NCI-H510A treated with DMSO at 0.1 percent for 48 hours (cell line): ENCODE data around the gene NUP188.

ENCODE experiments used
- DNase-seq: peaks from one replicate; lab custom pipeline; 2025; lab: John Stamatoyannopoulos, UW

NUP188 gene

GRCh38 chr9:128913995-128914772 lies 33.3 kb upstream of the NUP188 start:
- no peak for DNase-seq

GRCh38 chr9:128916204-128916603 lies 31.3 kb upstream of the NUP188 start:
- no peak for DNase-seq

- DNase-seq, result no peak
These were observed 30.8 kb upstream of the NUP188 start for GRCh38 chr9:128916745-128917144.

GRCh38 chr9:128917151-128917849 lies 30.2 kb upstream of the NUP188 start:
- no peak for DNase-seq

GRCh38 chr9:128918921-128919320 lies 28.6 kb upstream of the NUP188 start:
- DNase-seq, result no peak

GRCh38 chr9:128919402-128920089 lies 28.0 kb upstream of the NUP188 start:
- DNase-seq, result no peak

GRCh38 chr9:128920381-128921058 lies 27.0 kb upstream of the NUP188 start, which contains the start of gene PHYHD1:
PHYHD1 (plus strand) TSS chr9:128920982; CDS start chr9:128922324, 1,342 bp downstream.
- no peak for DNase-seq

GRCh38 chr9:128921881-128922763 lies 25.4 kb upstream of the NUP188 start:
- DNase-seq, result no peak

- no peak for DNase-seq
These were observed 24.0 kb upstream of the NUP188 start for GRCh38 chr9:128923493-128923883.

- DNase-seq, result peak; percentile 76
These were observed 19.6 kb upstream of the NUP188 start for GRCh38 chr9:128927731-128928411.

- DNase-seq, result no peak
These were observed 18.9 kb upstream of the NUP188 start for GRCh38 chr9:128928624-128929023.

GRCh38 chr9:128929560-128929959 lies 17.9 kb upstream of the NUP188 start:
- DNase-seq, result no peak

GRCh38 chr9:128933731-128934130 lies 13.8 kb upstream of the NUP188 start:
- no peak for DNase-seq

GRCh38 chr9:128936171-128936865 lies 11.2 kb upstream of the NUP188 start:
- DNase-seq, result no peak

GRCh38 chr9:128937310-128938165 lies 10.0 kb upstream of the NUP188 start:
- no peak for DNase-seq

GRCh38 chr9:128940271-128940921 lies 7.1 kb upstream of the NUP188 start:
- no peak for DNase-seq

GRCh38 chr9:128940946-128941755 lies 6.3 kb upstream of the NUP188 start:
- DNase-seq, result no peak
